BLaER1 treated with 17β-estradiol and CSF1 and Interleukin-3, amounts not matched to agents 10 nM and 100 nM (cell line): ENCODE measurements around the gene GNG14.
A peak's percentile ranks its signal among the peaks of the same experiment; 100 is the strongest.
"Not testable (repeated sequence)": the region's sequence is repeated elsewhere in the genome, so short reads cannot be mapped to it uniquely, and the experiment has no call there.

Experiments used
- H3K27ac ChIP-seq, 11 experiments: shearing (Covaris generic); formaldehyde crosslinking; 2 replicates each; pipeline ENCODE4 v1.8.1; 2022
- H3K27me3 ChIP-seq, 11 experiments: shearing (Covaris generic); formaldehyde crosslinking; 2 replicates each; pipeline ENCODE4 v1.8.1; 2022
- H3K36me3 ChIP-seq, 11 experiments: shearing (Covaris generic); formaldehyde crosslinking; 2 replicates each; pipeline ENCODE4 v1.8.1; 2022
- H3K4me1 ChIP-seq, 10 experiments: shearing (Covaris generic); formaldehyde crosslinking; 2 replicates each; pipeline ENCODE4 v1.8.1; 2022
- H3K4me2 ChIP-seq, 11 experiments: shearing (Covaris generic); formaldehyde crosslinking; 2 replicates each; pipeline ENCODE4 v1.8.1; 2022
- H3K4me3 ChIP-seq, 10 experiments: shearing (Covaris generic); formaldehyde crosslinking; 2 replicates each; pipeline ENCODE4 v1.8.1; 2022
- H3K9ac ChIP-seq, 11 experiments: shearing (Covaris generic); formaldehyde crosslinking; 2 replicates each; pipeline ENCODE4 v1.8.1; 2022
- H3K9me3 ChIP-seq, 11 experiments: shearing (Covaris generic); formaldehyde crosslinking; replicated peaks in 1 of 11; 2 replicates each; pipeline ENCODE4 v1.8.1; 2022
- H4K20me1 ChIP-seq, 11 experiments: shearing (Covaris generic); formaldehyde crosslinking; 2 replicates each; pipeline ENCODE4 v1.8.1; 2022
- Cebpa-rat ChIP-seq, 11 experiments: shearing (Covaris generic); IDR thresholded peaks; 2 replicates each; pipeline ENCODE4 v1.8.1; 2022

Gene GNG14

GRCh38 chr19:12720851-12721655 lies 33.3 kb downstream of the GNG14 start:
- Histone ChIP-seq H3K9me3 (no peaks in the 10 kb centered on the region), H3K4me3 (peak overlapping the region; percentile 71 to 90 (median 84)), H3K4me1 (peaks cover 29 to 43% (median 37%) of the 10 kb centered on the region in 10 experiments), H3K27ac (peak overlapping the region; percentile 90 to 99 (median 98)), H3K36me3 (peaks cover 32 to 49% (median 46%) of the 10 kb centered on the region in 11 experiments), H3K4me2 (peak overlapping the region; percentile 94 to 100 (median 98)), H3K27me3 (no peaks in the 10 kb centered on the region), H3K9ac (peak overlapping the region; percentile 95 to 100 (median 99)), H4K20me1 (peaks cover 6 to 60% (median 58%) of the 10 kb centered on the region in 11 experiments; a peak in 21 of 22 replicates)
- no peak for TF ChIP-seq Cebpa-rat (IDR thresholded peaks at IDR 0.05)

GRCh38 chr19:12721656-12722565 lies 34.1 kb downstream of the GNG14 start:
- H3K36me3 ChIP-seq = peaks cover 24 to 47% (median 40%) of the 10 kb centered on the region in 11 experiments

GRCh38 chr19:12722566-12723380 lies 35.0 kb downstream of the GNG14 start:
- Histone ChIP-seq H3K27me3 (no peaks in the 10 kb centered on the region), H3K36me3 (peaks cover 19 to 47% (median 40%) of the 10 kb centered on the region in 11 experiments), H3K4me3 (peak overlapping the region; percentile 71 to 90 (median 84))

More at GRCh38 chr19:12721656-12722565, 34.1 kb downstream of the GNG14 start:
- Histone ChIP-seq H3K9ac (peak overlapping the region; percentile 95 to 100 (median 99)), H3K4me3 (peak overlapping the region; percentile 71 to 90 (median 84)), H4K20me1 (peaks cover 0 to 51% (median 49%) of the 10 kb centered on the region in 11 experiments; a peak in 21 of 22 replicates), H3K27me3 (no peaks in the 10 kb centered on the region), H3K9me3 (no peaks in the 10 kb centered on the region), H3K27ac (peak overlapping the region; percentile 90 to 99 (median 98)), H3K4me2 (peak overlapping the region; percentile 94 to 100 (median 98)), H3K4me1 (peaks cover 29 to 43% (median 37%) of the 10 kb centered on the region in 10 experiments)
- TF ChIP-seq Cebpa-rat (IDR thresholded peaks at IDR 0.05) = no peak

GRCh38 chr19:12723381-12723640 lies 35.5 kb downstream of the GNG14 start:
- TF ChIP-seq Cebpa-rat (IDR thresholded peaks at IDR 0.05) = no peak
- H3K4me3 ChIP-seq = peak overlapping the region; percentile 71 to 90 (median 84)
- H3K4me2 ChIP-seq = peak overlapping the region; percentile 76 to 99 (median 91)
- H3K36me3 ChIP-seq = peaks cover 19 to 47% (median 40%) of the 10 kb centered on the region in 11 experiments
- H3K4me1 ChIP-seq = peaks cover 27 to 41% (median 32%) of the 10 kb centered on the region in 10 experiments
- H3K9ac ChIP-seq = peak overlapping the region; percentile 77 to 99 (median 99)
- H3K27me3 ChIP-seq = no peaks in the 10 kb centered on the region
- no peaks in the 10 kb centered on the region for H3K9me3 ChIP-seq
- H3K27ac ChIP-seq = peak overlapping the region; percentile 18 to 99 (median 98); a peak in 21 of 22 replicates
- peaks cover 0 to 48% (median 37%) of the 10 kb centered on the region in 11 experiments; a peak in 20 of 22 replicates for H4K20me1 ChIP-seq

More at GRCh38 chr19:12722566-12723380, 35.0 kb downstream of the GNG14 start:
- TF ChIP-seq Cebpa-rat (IDR thresholded peaks at IDR 0.05) = no peak
- Histone ChIP-seq H3K4me2 (peak overlapping the region; percentile 84 to 100 (median 94)), H3K9me3 (no peaks in the 10 kb centered on the region), H3K4me1 (peaks cover 29 to 43% (median 36%) of the 10 kb centered on the region in 10 experiments), H3K9ac (peak overlapping the region; percentile 95 to 100 (median 99)), H3K27ac (peak overlapping the region; percentile 90 to 99 (median 98)), H4K20me1 (peaks cover 0 to 48% (median 42%) of the 10 kb centered on the region in 11 experiments; a peak in 20 of 22 replicates)

GRCh38 chr19:12723641-12724426 lies 36.0 kb downstream of the GNG14 start, which contains the start of gene TNPO2:
Gene TNPO2, minus strand, starts transcription at chr19:12723932. Its CDS starts 2,955 bp downstream, at chr19:12720977.
- peak within 1 kb of the TSS; percentile 77 to 99 (median 99) for H3K9ac ChIP-seq
- TF ChIP-seq Cebpa-rat (IDR thresholded peaks at IDR 0.05) = no peak
- H3K4me1 ChIP-seq = peaks cover 22 to 35% (median 27%) of the 10 kb centered on the region in 10 experiments
- no peaks in the 10 kb centered on the region for H3K9me3 ChIP-seq
- H3K4me2 ChIP-seq = peak within 1 kb of the TSS; percentile 76 to 99 (median 91)
- peak within 1 kb of the TSS; percentile 71 to 90 (median 84) for H3K4me3 ChIP-seq
- H4K20me1 ChIP-seq = peaks cover 2 to 48% (median 37%) of the 10 kb centered on the region in 11 experiments; a peak in 21 of 22 replicates
- H3K27me3 ChIP-seq = no peaks in the 10 kb centered on the region
- H3K36me3 ChIP-seq = peaks cover 19 to 47% (median 40%) of the 10 kb centered on the region in 11 experiments
- H3K27ac ChIP-seq = peak within 1 kb of the TSS; percentile 18 to 99 (median 98); a peak in 21 of 22 replicates

GRCh38 chr19:12725612-12726011 lies 37.8 kb downstream of the GNG14 start:
- H3K36me3 ChIP-seq = peaks cover 30 to 47% (median 40%) of the 10 kb centered on the region in 11 experiments
- peaks cover 17 to 29% (median 22%) of the 10 kb centered on the region in 10 experiments for H3K4me1 ChIP-seq
- H3K9ac ChIP-seq, H3K27me3 ChIP-seq, H3K4me2 ChIP-seq, H3K4me3 ChIP-seq, H3K9me3 ChIP-seq, H3K27ac ChIP-seq: not testable (repeated sequence)
- peaks cover 17 to 48% (median 37%) of the 10 kb centered on the region in 11 experiments for H4K20me1 ChIP-seq

- Histone ChIP-seq H3K9me3 (no peaks in the 10 kb centered on the region), H3K27ac (no peak overlapping the region), H4K20me1 (peaks cover 31 to 48% (median 37%) of the 10 kb centered on the region in 11 experiments), H3K36me3 (peaks cover 44 to 57% (median 53%) of the 10 kb centered on the region in 11 experiments), H3K4me3 (no peak overlapping the region), H3K4me1 (peaks cover 28 to 37% (median 32%) of the 10 kb centered on the region in 10 experiments), H3K4me2 (no peak overlapping the region), H3K9ac (peak overlapping the region in 3 of 11 experiments; percentile 9 to 30 (median 13); a peak in 1 of 22 replicates), H3K27me3 (no peaks in the 10 kb centered on the region)
- no peak for TF ChIP-seq Cebpa-rat (IDR thresholded peaks at IDR 0.05)
These were observed 39.2 kb downstream of the GNG14 start for GRCh38 chr19:12726988-12727316.
